Astrocyte (in vitro differentiated cells and primary cell): Measurements from ENCODE around the gene ZBTB7B. TPM values are rescaled to one million over a fixed set of nuclear protein-coding genes. Genes with fewer than 3 reads are reported as not detected.
A peak's percentile ranks its signal among the peaks of the same experiment; 100 is the strongest.

Experiments
- DNase-seq: peaks from one replicate; pipeline ENCODE4 v3.0.0-alpha.2; 2010; ENCODE audit warnings: low read depth
- FAIRE-seq: peaks from 2 replicates; lab custom pipeline; 2011; peaks lifted over from hg19 to GRCh38; lab: Jason Lieb, UNC
- H2AFZ ChIP-seq: 2 replicates; pipeline ENCODE4 v1.6.0; 2012; ENCODE audit warnings: low read depth, low read length, inconsistent platforms
- H3K27ac ChIP-seq: 2 replicates; pipeline ENCODE4 v1.5.1; 2011; ENCODE audit warnings: low read depth, low read length, inconsistent platforms
- H3K27me3 ChIP-seq: 2 replicates; pipeline ENCODE4 v1.6.0; 2011; ENCODE audit warnings: low read length, inconsistent platforms; ENCODE audit not compliant: insufficient read depth
- H3K36me3 ChIP-seq: 2 replicates; pipeline ENCODE4 v1.5.1; 2011; ENCODE audit warnings: low read length, inconsistent platforms; ENCODE audit not compliant: insufficient read depth
- H3K4me1 ChIP-seq: 2 replicates; pipeline ENCODE4 v1.5.1; 2011; ENCODE audit warnings: low read length, inconsistent platforms; ENCODE audit not compliant: insufficient read depth
- H3K4me2 ChIP-seq: 2 replicates; pipeline ENCODE4 v1.6.0; 2012; ENCODE audit warnings: low read length, inconsistent platforms
- H3K4me3 ChIP-seq: 2 replicates; pipeline ENCODE4 v1.5.1; 2011; ENCODE audit warnings: low read depth, mild to moderate bottlenecking, low read length, inconsistent platforms; ENCODE audit not compliant: insufficient read depth
- H3K79me2 ChIP-seq: 2 replicates; pipeline ENCODE4 v1.6.0; 2012; ENCODE audit warnings: mild to moderate bottlenecking, low read length, inconsistent platforms; ENCODE audit not compliant: insufficient read depth
- H3K9ac ChIP-seq: 2 replicates; pipeline ENCODE4 v1.6.0; 2012; ENCODE audit warnings: mild to moderate bottlenecking, low read length, inconsistent platforms
- H3K9me3 ChIP-seq: 2 replicates; pipeline ENCODE4 v1.5.1; 2012; ENCODE audit warnings: low read depth, mild to moderate bottlenecking, low read length, inconsistent platforms; ENCODE audit not compliant: insufficient read depth
- H4K20me1 ChIP-seq: 2 replicates; pipeline ENCODE4 v1.6.0; 2012; ENCODE audit warnings: low read length, inconsistent platforms; ENCODE audit not compliant: insufficient read depth
- H3K27ac Mint-ChIP-seq: one replicate; pipeline ENCODE4 v1.8.0; 2021; ENCODE audit warnings: mild to moderate bottlenecking, mixed read lengths; ENCODE audit not compliant: unreplicated experiment
- H3K27me3 Mint-ChIP-seq: one replicate; pipeline ENCODE4 v1.8.0; 2021; ENCODE audit warnings: low read depth, mixed read lengths; ENCODE audit not compliant: unreplicated experiment
- H3K36me3 Mint-ChIP-seq: one replicate; pipeline ENCODE4 v1.8.0; 2021; ENCODE audit warnings: low read depth, mixed read lengths; ENCODE audit not compliant: unreplicated experiment
- H3K4me1 Mint-ChIP-seq: one replicate; pipeline ENCODE4 v1.8.0; 2021; ENCODE audit warnings: low read depth, mixed read lengths; ENCODE audit not compliant: unreplicated experiment
- H3K4me3 Mint-ChIP-seq: one replicate; pipeline ENCODE4 v1.8.0; 2021; ENCODE audit warnings: mild to moderate bottlenecking, moderate library complexity, mixed read lengths; ENCODE audit not compliant: unreplicated experiment
- H3K9me3 Mint-ChIP-seq: one replicate; pipeline ENCODE4 v1.8.0; 2021; ENCODE audit warnings: mild to moderate bottlenecking, mixed read lengths; ENCODE audit not compliant: unreplicated experiment
- CTCF ChIP-seq: IDR thresholded peaks from 2 replicates; pipeline ENCODE4 v1.5.1; 2011; ENCODE audit warnings: low read depth, mild to moderate bottlenecking, inconsistent platforms, low read length, moderate library complexity; ENCODE audit not compliant: insufficient read depth
- EZH2 ChIP-seq: IDR thresholded peaks from 2 replicates; pipeline ENCODE4 v1.6.1; 2012; ENCODE audit warnings: mild to moderate bottlenecking, low read length, inconsistent platforms; ENCODE audit not compliant: insufficient read depth
- total RNA-seq: library from RNA; stranded (reverse); gene quantifications from 2 replicates; pipeline ENCODE4 v1.2.1, GENCODE V29; 2021

The ZBTB7B gene
- total RNA-seq, 1 donor from 2014 or later: 46.1 TPM

GRCh38 chr1:155018617-155019348, 16.2 kb downstream of the ZBTB7B start:
- no peaks in the 10 kb centered on the region for H3K27me3 ChIP-seq
- no peak overlapping the region for H3K4me2 ChIP-seq
- H3K9me3 Mint-ChIP-seq: no peaks in the 10 kb centered on the region
- no peak overlapping the region for H3K4me3 Mint-ChIP-seq
- H3K27ac Mint-ChIP-seq: peak overlapping the region; percentile 10
- no peaks in the 10 kb centered on the region for H3K79me2 ChIP-seq
- FAIRE-seq (no peak), DNase-seq (no peak)
- no peaks in the 10 kb centered on the region for H3K36me3 Mint-ChIP-seq
- H3K27ac ChIP-seq: no peak overlapping the region
- H2AFZ ChIP-seq: no peak overlapping the region
- no peaks in the 10 kb centered on the region for H3K9me3 ChIP-seq
- H3K9ac ChIP-seq: no peak overlapping the region
- H3K27me3 Mint-ChIP-seq: no peaks in the 10 kb centered on the region
- H3K4me1 ChIP-seq: peaks cover 9% of the 10 kb centered on the region
- peaks cover 19% of the 10 kb centered on the region for H4K20me1 ChIP-seq
- no peak for TF ChIP-seq CTCF
- no peak for TF ChIP-seq EZH2
- peaks cover 29% of the 10 kb centered on the region for H3K4me1 Mint-ChIP-seq
- H3K4me3 ChIP-seq: no peak overlapping the region
- no peaks in the 10 kb centered on the region for H3K36me3 ChIP-seq

DNA sequence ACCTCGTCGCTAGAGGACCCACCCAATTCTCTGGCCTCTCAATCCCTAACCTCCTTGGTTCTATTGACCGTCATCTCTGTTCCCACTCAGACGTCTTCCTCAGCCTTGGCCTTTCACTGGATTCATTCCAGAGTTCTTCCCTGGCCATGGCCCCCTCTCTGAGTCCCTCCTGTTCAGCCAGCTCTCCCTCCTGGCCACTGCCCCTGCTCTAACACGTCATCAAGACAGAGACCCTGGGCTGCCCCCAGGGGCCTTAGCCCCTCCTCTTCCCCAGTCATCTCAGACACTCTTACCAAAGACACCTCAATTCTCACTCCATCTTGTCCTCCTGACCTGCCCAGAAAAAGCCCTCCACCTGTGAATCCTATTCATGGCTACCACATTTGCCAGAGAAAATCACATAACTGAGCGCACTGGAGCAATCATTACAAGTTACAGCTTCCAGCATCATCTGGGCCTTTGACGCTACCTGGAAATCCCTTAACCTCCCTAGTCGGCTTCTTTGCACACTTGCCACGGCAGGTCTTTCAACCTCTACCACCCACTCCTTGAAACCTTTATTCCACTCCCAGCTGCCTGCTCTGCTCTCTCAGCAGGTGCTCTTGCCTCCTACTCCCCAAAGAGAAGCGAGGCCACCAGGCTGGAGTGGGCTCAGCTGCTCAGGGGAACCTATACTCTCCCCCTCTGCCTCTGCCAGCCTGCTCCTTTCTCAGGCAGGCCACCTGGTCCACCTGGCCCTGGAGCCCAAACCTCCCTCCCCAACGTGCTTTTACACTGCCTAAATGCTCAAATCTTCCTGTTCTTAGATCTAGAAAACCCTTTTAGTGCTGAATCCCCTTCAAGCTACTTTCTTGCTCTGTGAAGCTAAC, 17.0 kb downstream of the ZBTB7B start:
- no peak overlapping the region for H3K27ac ChIP-seq
- peaks cover 11% of the 10 kb centered on the region for H4K20me1 ChIP-seq
- no peaks in the 10 kb centered on the region for H3K27me3 ChIP-seq
- FAIRE-seq (no peak), DNase-seq (no peak)
- H3K9ac ChIP-seq: no peak overlapping the region
- H3K9me3 ChIP-seq: no peaks in the 10 kb centered on the region
- Mint-ChIP-seq H3K27me3 (no peaks in the 10 kb centered on the region), H3K9me3 (no peaks in the 10 kb centered on the region), H3K36me3 (no peaks in the 10 kb centered on the region), H3K4me1 (peaks cover 29% of the 10 kb centered on the region), H3K27ac (peak overlapping the region; percentile 3), H3K4me3 (no peak overlapping the region)
- TF ChIP-seq EZH2: no peak
- TF ChIP-seq CTCF: no peak
- H3K36me3 ChIP-seq: no peaks in the 10 kb centered on the region
- no peak overlapping the region for H3K4me2 ChIP-seq
- no peaks in the 10 kb centered on the region for H3K79me2 ChIP-seq
- H3K4me3 ChIP-seq: no peak overlapping the region
- peaks cover 9% of the 10 kb centered on the region for H3K4me1 ChIP-seq
- H2AFZ ChIP-seq: no peak overlapping the region
